Liver (tissue), 3 donors: ENCODE results near the gene KLHL13.

Source experiments
- FOXA1 ChIP-seq: IDR thresholded peaks from 2 replicates; pipeline ENCODE4 v1.6.1; 2016; ENCODE audit warnings: antibody characterized with exemption
- HNF4G ChIP-seq: IDR thresholded peaks from 2 replicates; pipeline ENCODE4 v1.6.1; 2016; ENCODE audit warnings: antibody characterized with exemption
- MAX ChIP-seq: IDR thresholded peaks from 2 replicates; pipeline ENCODE4 v1.6.1; 2016; ENCODE audit warnings: antibody characterized with exemption
- SP1 ChIP-seq: IDR thresholded peaks from 2 replicates; pipeline ENCODE4 v1.6.1; 2018; ENCODE audit warnings: antibody characterized with exemption, mild to moderate bottlenecking
- TF ChIP-seq, protein P1 (sequence below): fragments of 150-350 bp; IDR thresholded peaks from 2 replicates; pipeline ENCODE4 v1.5.1; 2017; ENCODE audit warnings: improper control_type of control experiment, low read depth, low read length; ENCODE audit not compliant: missing input control
- donor health status: healthy.
- donor health status: healthy.

GRCh38 chrX:118058924-118059323 lies 57.7 kb downstream of the KLHL13 start:
- TF ChIP-seq, protein P1, sequence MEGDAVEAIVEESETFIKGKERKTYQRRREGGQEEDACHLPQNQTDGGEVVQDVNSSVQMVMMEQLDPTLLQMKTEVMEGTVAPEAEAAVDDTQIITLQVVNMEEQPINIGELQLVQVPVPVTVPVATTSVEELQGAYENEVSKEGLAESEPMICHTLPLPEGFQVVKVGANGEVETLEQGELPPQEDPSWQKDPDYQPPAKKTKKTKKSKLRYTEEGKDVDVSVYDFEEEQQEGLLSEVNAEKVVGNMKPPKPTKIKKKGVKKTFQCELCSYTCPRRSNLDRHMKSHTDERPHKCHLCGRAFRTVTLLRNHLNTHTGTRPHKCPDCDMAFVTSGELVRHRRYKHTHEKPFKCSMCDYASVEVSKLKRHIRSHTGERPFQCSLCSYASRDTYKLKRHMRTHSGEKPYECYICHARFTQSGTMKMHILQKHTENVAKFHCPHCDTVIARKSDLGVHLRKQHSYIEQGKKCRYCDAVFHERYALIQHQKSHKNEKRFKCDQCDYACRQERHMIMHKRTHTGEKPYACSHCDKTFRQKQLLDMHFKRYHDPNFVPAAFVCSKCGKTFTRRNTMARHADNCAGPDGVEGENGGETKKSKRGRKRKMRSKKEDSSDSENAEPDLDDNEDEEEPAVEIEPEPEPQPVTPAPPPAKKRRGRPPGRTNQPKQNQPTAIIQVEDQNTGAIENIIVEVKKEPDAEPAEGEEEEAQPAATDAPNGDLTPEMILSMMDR, result no peak
- TF ChIP-seq FOXA1, result no peak
- TF ChIP-seq MAX, result no peak
- TF ChIP-seq HNF4G, result no peak
- TF ChIP-seq SP1, result no peak
